Mononuclear cell (primary cell): ENCODE data around the gene NLE1. TPM values are rescaled to one million over a fixed set of nuclear protein-coding genes. Genes with fewer than 3 reads are reported as not detected.
"Not testable (repeated sequence)": the region's sequence is repeated elsewhere in the genome, so short reads cannot be mapped to it uniquely, and the experiment has no call there.

Source experiments
- H3K27me3 ChIP-seq: 2 replicates; pipeline ENCODE4 v1.6.0; 2011; ENCODE audit warnings: low read length, control low read depth; ENCODE audit not compliant: insufficient read depth
- H3K4me1 ChIP-seq: 2 replicates; pipeline ENCODE4 v1.5.1; 2011; ENCODE audit warnings: mild to moderate bottlenecking, low read length, control low read depth; ENCODE audit not compliant: insufficient read depth
- H3K4me3 ChIP-seq: 2 replicates; pipeline ENCODE4 v1.5.1; 2011; ENCODE audit warnings: mild to moderate bottlenecking, low read length, moderate library complexity
- H3K9me3 ChIP-seq: 2 replicates; pipeline ENCODE4 v1.5.1; 2011; ENCODE audit warnings: low read depth, mild to moderate bottlenecking, control low read depth, low read length
- total RNA-seq: library from RNA; depleted of rRNA; stranded (reverse); fragments of >200 nt; gene quantifications from one replicate; pipeline ENCODE4 v1.2.3, GENCODE V29; 2012

Gene NLE1
- total RNA-seq, 1 donor, result 8.3 TPM

GRCh38 chr17:35121315-35121714 is 20.8 kb downstream of the NLE1 start, which contains the start of gene FNDC8:
FNDC8 (plus strand) TSS chr17:35121615; CDS start chr17:35121694, 79 bp downstream.
- peaks cover 22% of the 10 kb centered on the region for H3K4me1 ChIP-seq
- H3K4me3 ChIP-seq, result no peak within 1 kb of the TSS
- H3K27me3 ChIP-seq, result no peaks in the 10 kb centered on the region
- no peaks in the 10 kb centered on the region for H3K9me3 ChIP-seq

- peak within 1 kb of the TSS; percentile 92 for H3K4me3 ChIP-seq
These were observed 22.5 kb downstream of the NLE1 start, which contains the start of gene RAD51D for GRCh38 chr17:35119370-35120165. RAD51D (minus strand) TSS chr17:35119860; CDS start chr17:35119613, 247 bp downstream.

GRCh38 chr17:35117984-35118383 is 24.1 kb downstream of the NLE1 start:
- Histone ChIP-seq H3K4me1 (peaks cover 22% of the 10 kb centered on the region), H3K9me3 (no peaks in the 10 kb centered on the region), H3K4me3 (no peak overlapping the region), H3K27me3 (no peaks in the 10 kb centered on the region)

More at GRCh38 chr17:35119370-35120165, 22.5 kb downstream of the NLE1 start, which contains the start of gene RAD51D:
- no peaks in the 10 kb centered on the region for H3K9me3 ChIP-seq
- peaks cover 22% of the 10 kb centered on the region for H3K4me1 ChIP-seq
- H3K27me3 ChIP-seq, result no peaks in the 10 kb centered on the region

- H3K4me1 ChIP-seq, result peaks cover 22% of the 10 kb centered on the region
- no peaks in the 10 kb centered on the region for H3K9me3 ChIP-seq
- no peaks in the 10 kb centered on the region for H3K27me3 ChIP-seq
- no peak overlapping the region for H3K4me3 ChIP-seq
These were observed 25.3 kb downstream of the NLE1 start for GRCh38 chr17:35116845-35117244.

GRCh38 chr17:35110791-35111190 is 31.3 kb downstream of the NLE1 start:
- not testable (repeated sequence) for H3K4me1 ChIP-seq, H3K4me3 ChIP-seq, H3K27me3 ChIP-seq, H3K9me3 ChIP-seq

- Histone ChIP-seq H3K9me3 (no peaks in the 10 kb centered on the region), H3K4me3 (no peak overlapping the region), H3K4me1 (peaks cover 12% of the 10 kb centered on the region), H3K27me3 (no peaks in the 10 kb centered on the region)
These were observed 37.2 kb downstream of the NLE1 start for GRCh38 chr17:35104844-35105450.

- Histone ChIP-seq H3K4me3 (no peak overlapping the region), H3K9me3 (no peaks in the 10 kb centered on the region)
These were observed 38.8 kb downstream of the NLE1 start for GRCh38 chr17:35103271-35103670.

GRCh38 chr17:35101725-35102124 is 40.4 kb downstream of the NLE1 start:
- no peak overlapping the region for H3K4me3 ChIP-seq
- no peaks in the 10 kb centered on the region for H3K9me3 ChIP-seq
- H3K27me3 ChIP-seq, result no peaks in the 10 kb centered on the region
- peaks cover 4% of the 10 kb centered on the region for H3K4me1 ChIP-seq

More at GRCh38 chr17:35103271-35103670, 38.8 kb downstream of the NLE1 start:
- Histone ChIP-seq H3K4me1 (peaks cover 12% of the 10 kb centered on the region), H3K27me3 (no peaks in the 10 kb centered on the region)

- peaks cover 4% of the 10 kb centered on the region for H3K4me1 ChIP-seq
- no peaks in the 10 kb centered on the region for H3K27me3 ChIP-seq
- H3K4me3 ChIP-seq, result no peak overlapping the region
- no peaks in the 10 kb centered on the region for H3K9me3 ChIP-seq
These were observed 41.1 kb downstream of the NLE1 start for GRCh38 chr17:35101036-35101435.

- H3K4me3 ChIP-seq, result no peak overlapping the region
- no peaks in the 10 kb centered on the region for H3K9me3 ChIP-seq
- H3K4me1 ChIP-seq, result peaks cover 7% of the 10 kb centered on the region
- no peaks in the 10 kb centered on the region for H3K27me3 ChIP-seq
These were observed 42.2 kb downstream of the NLE1 start for GRCh38 chr17:35099908-35100307.

- Histone ChIP-seq H3K4me1 (peaks cover 11% of the 10 kb centered on the region), H3K27me3 (no peaks in the 10 kb centered on the region), H3K9me3 (no peaks in the 10 kb centered on the region), H3K4me3 (no peak overlapping the region)
These were observed 44.3 kb downstream of the NLE1 start for GRCh38 chr17:35097776-35098175.

- Histone ChIP-seq H3K9me3 (no peaks in the 10 kb centered on the region), H3K4me1 (peaks cover 10% of the 10 kb centered on the region), H3K27me3 (no peaks in the 10 kb centered on the region), H3K4me3 (no peak overlapping the region)
These were observed 46.4 kb downstream of the NLE1 start for GRCh38 chr17:35095741-35096140.

GRCh38 chr17:35094902-35095301 is 47.2 kb downstream of the NLE1 start:
- H3K4me1 ChIP-seq, result peaks cover 13% of the 10 kb centered on the region
- no peaks in the 10 kb centered on the region for H3K9me3 ChIP-seq
- no peaks in the 10 kb centered on the region for H3K27me3 ChIP-seq
- no peak overlapping the region for H3K4me3 ChIP-seq

- not testable (repeated sequence) for H3K27me3 ChIP-seq, H3K9me3 ChIP-seq, H3K4me3 ChIP-seq
- H3K4me1 ChIP-seq, result peaks cover 37% of the 10 kb centered on the region
These were observed 51.4 kb downstream of the NLE1 start for GRCh38 chr17:35090707-35091106.

GRCh38 chr17:35089586-35090296 is 52.4 kb downstream of the NLE1 start:
- no peaks in the 10 kb centered on the region for H3K27me3 ChIP-seq
- no peaks in the 10 kb centered on the region for H3K9me3 ChIP-seq
- H3K4me1 ChIP-seq, result peaks cover 33% of the 10 kb centered on the region
- H3K4me3 ChIP-seq, result peak overlapping the region; percentile 50
